Measurements from ENCODE around the gene CNTLN.

DNA sequence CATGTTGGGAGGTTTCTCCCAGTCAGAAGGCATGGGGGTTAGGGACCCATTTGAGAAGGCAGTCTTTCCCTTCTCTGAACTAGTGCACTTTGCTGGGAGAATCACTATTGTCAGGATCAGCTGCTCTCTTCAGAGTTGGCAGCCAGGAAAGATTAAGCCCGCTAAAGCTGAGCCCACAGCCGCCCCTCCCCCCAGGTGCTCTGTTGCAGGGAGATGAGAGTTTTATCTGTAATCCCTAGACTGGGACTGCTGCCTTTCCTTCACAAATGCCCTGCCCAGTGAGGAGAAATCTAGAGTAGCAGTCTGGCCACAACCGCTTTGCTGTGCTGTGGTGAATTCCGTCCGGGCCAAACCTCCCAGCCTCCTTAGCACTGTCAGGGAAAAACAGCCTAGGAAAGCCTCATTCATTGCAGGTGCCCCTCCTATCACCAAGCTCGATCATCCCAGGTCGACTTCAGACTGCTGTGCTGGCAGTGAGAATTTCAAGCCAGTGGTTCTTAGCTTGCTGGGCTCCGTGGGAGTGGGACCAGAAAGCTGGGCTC lies 69.8 kb downstream of the CNTLN start:
- TF ChIP-seq, protein P1, sequence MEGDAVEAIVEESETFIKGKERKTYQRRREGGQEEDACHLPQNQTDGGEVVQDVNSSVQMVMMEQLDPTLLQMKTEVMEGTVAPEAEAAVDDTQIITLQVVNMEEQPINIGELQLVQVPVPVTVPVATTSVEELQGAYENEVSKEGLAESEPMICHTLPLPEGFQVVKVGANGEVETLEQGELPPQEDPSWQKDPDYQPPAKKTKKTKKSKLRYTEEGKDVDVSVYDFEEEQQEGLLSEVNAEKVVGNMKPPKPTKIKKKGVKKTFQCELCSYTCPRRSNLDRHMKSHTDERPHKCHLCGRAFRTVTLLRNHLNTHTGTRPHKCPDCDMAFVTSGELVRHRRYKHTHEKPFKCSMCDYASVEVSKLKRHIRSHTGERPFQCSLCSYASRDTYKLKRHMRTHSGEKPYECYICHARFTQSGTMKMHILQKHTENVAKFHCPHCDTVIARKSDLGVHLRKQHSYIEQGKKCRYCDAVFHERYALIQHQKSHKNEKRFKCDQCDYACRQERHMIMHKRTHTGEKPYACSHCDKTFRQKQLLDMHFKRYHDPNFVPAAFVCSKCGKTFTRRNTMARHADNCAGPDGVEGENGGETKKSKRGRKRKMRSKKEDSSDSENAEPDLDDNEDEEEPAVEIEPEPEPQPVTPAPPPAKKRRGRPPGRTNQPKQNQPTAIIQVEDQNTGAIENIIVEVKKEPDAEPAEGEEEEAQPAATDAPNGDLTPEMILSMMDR (conservative IDR thresholded peaks at IDR 0.05) = no peak
- TF ChIP-seq ZFX (IDR thresholded peaks at IDR 0.05) = no peak

Measured in C4-2B (cell line).